ENCODE data around the gene SAMD1. TPM values are rescaled to one million over a fixed set of nuclear protein-coding genes. Genes with fewer than 3 reads are reported as not detected.

Gene SAMD1
- total and polyA plus RNA-seq, 7 donors = 8.7 to 40.9 (median 15.6) TPM

DNA sequence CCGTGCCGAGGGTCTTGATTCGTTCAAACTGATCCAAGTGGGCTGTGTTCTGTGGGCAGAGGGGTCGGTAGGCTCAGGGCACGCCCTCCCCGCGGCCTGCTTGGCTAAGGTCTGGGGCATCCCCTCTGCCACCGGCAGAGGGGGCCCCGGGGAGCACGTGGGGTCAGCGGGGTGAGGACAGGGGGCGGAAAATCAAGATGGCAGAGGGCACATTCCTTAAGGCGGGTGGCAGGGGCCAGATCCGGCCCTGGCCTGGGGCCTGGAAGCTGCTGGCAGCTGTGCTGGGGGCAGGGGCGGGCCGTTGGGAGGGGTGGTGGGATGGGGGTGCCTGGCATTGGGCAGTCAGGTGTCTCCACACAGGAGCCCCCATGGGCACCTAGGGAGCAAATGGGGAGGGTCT is 16.3 kb upstream of the SAMD1 start:
- TF ChIP-seq, protein P1, sequence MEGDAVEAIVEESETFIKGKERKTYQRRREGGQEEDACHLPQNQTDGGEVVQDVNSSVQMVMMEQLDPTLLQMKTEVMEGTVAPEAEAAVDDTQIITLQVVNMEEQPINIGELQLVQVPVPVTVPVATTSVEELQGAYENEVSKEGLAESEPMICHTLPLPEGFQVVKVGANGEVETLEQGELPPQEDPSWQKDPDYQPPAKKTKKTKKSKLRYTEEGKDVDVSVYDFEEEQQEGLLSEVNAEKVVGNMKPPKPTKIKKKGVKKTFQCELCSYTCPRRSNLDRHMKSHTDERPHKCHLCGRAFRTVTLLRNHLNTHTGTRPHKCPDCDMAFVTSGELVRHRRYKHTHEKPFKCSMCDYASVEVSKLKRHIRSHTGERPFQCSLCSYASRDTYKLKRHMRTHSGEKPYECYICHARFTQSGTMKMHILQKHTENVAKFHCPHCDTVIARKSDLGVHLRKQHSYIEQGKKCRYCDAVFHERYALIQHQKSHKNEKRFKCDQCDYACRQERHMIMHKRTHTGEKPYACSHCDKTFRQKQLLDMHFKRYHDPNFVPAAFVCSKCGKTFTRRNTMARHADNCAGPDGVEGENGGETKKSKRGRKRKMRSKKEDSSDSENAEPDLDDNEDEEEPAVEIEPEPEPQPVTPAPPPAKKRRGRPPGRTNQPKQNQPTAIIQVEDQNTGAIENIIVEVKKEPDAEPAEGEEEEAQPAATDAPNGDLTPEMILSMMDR (IDR thresholded peaks at IDR 0.05) = no peak
- TF ChIP-seq POLR2A (IDR thresholded peaks at IDR 0.05) = no peak
- TF ChIP-seq EP300 (IDR thresholded peaks at IDR 0.05) = no peak
- no peak for TF ChIP-seq POLR2AphosphoS5 (IDR thresholded peaks at IDR 0.05)
- Histone ChIP-seq H3K9me3 (no peaks in the 10 kb centered on the region), H3K4me3 (no peak overlapping the region), H3K27me3 (no peaks in the 10 kb centered on the region), H3K27ac (peak overlapping the region; percentile 78 to 89 (median 78)), H3K4me1 (peaks cover 0 to 44% (median 26%) of the 10 kb centered on the region in 4 donors), H3K36me3 (peaks cover 17 to 49% (median 34%) of the 10 kb centered on the region in 4 donors)
- 92 to 94% methylated on average over 16 of the region's 16 CpGs for WGBS, 2 donors
- no peak for DNase-seq
- intact Hi-C loops (cut with DNase I) = no loop called here

DNA sequence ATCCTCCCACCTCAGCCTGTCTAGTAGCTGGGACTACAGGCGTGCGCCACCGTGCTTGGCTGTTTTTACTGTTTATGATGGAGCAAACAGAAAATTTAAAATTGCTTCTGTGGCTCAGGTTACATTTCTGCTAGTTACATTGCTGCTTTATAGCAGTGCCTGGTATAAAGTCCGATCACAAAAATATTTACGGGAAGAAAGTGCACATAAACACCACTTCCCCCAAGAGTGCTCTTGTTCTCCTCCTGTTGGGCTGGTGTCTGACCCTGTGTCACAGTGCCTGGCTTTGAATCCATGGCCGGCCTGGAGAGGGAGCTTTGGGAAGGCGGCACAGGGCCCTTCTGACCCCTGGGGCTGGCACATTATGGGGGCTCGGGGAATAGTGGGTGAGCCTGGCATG is 15.1 kb upstream of the SAMD1 start:
- Histone ChIP-seq H3K4me1 (peaks cover 0 to 34% (median 19%) of the 10 kb centered on the region in 4 donors), H3K27me3 (no peaks in the 10 kb centered on the region), H3K36me3 (peaks cover 23 to 60% (median 43%) of the 10 kb centered on the region in 4 donors), H3K9me3 (no peaks in the 10 kb centered on the region), H3K4me3 (no peak overlapping the region), H3K27ac (peak overlapping the region in 3 of 4 donors; percentile 22 to 89 (median 35))
- WGBS, 2 donors = 28 to 76% methylated on average over 8 of the region's 8 CpGs
- TF ChIP-seq EP300 (IDR thresholded peaks at IDR 0.05) (no peak), POLR2A (IDR thresholded peaks at IDR 0.05) (no peak), POLR2AphosphoS5 (IDR thresholded peaks at IDR 0.05) (no peak)
- TF ChIP-seq, protein P1 (IDR thresholded peaks at IDR 0.05) = no peak
- DNase-seq = no peak
- intact Hi-C loops (cut with DNase I) = no loop called here

DNA sequence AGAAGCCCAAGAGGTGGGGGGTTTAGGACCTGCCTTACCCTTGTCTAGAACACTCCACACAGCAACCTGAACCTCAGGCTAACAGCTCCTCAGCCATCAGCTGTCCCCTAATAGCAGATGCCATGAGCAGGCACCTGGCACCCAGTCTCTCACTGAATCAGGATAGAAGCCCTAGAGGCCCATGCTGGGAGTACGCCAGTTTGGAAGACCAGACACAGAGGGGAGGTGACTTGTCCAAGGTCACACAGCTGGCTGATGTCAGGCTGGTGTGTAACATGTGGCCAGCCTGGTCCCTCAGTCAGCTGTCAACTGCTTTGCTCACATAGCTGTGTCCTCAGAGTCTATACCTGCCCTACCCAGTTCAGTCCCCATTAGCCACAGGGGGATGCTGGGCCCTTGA is 12.8 kb upstream of the SAMD1 start:
- H3K4me1 ChIP-seq = peaks cover 0 to 15% (median 14%) of the 10 kb centered on the region in 4 donors
- H3K27me3 ChIP-seq = no peaks in the 10 kb centered on the region
- no peaks in the 10 kb centered on the region for H3K9me3 ChIP-seq
- intact Hi-C loops (cut with DNase I) = no loop called here
- DNase-seq = no peak
- H3K27ac ChIP-seq = no peak overlapping the region
- TF ChIP-seq POLR2A (IDR thresholded peaks at IDR 0.05) = no peak
- no peak for TF ChIP-seq EP300 (IDR thresholded peaks at IDR 0.05)
- TF ChIP-seq POLR2AphosphoS5 (IDR thresholded peaks at IDR 0.05) = no peak
- TF ChIP-seq, protein P1 (IDR thresholded peaks at IDR 0.05) = no peak
- peaks cover 24 to 83% (median 48%) of the 10 kb centered on the region in 4 donors for H3K36me3 ChIP-seq
- 89 to 96% methylated on average over 1 of the region's 1 CpG for WGBS, 2 donors
- no peak overlapping the region for H3K4me3 ChIP-seq

DNA sequence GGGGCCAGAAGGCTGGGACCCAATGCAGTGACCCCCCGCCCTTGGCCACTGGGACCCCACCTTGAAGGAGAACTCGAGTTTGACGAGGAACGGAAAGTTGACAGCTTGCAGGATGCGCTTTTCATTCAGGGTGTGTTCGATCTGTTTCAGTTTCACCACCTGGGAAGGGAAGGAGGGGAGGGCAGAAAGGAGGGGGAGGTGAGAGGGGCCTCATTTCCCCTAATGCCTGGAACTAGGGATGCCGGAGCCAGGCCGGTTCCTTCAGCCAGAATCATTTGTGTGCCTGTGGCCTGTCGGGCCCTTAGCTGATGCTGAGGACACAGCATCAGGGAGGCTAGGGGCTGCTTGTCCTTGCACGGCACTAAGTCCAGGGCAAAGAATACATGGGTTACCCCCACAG is 12.2 kb upstream of the SAMD1 start:
- H3K4me3 ChIP-seq = no peak overlapping the region
- peaks cover 24 to 89% (median 50%) of the 10 kb centered on the region in 4 donors for H3K36me3 ChIP-seq
- WGBS, 2 donors = 88 to 91% methylated on average over 10 of the region's 10 CpGs
- H3K27ac ChIP-seq = no peak overlapping the region
- intact Hi-C loops (cut with DNase I) = no loop called here
- H3K9me3 ChIP-seq = no peaks in the 10 kb centered on the region
- no peaks in the 10 kb centered on the region for H3K27me3 ChIP-seq
- H3K4me1 ChIP-seq = peaks cover 0 to 10% (median 9%) of the 10 kb centered on the region in 4 donors
- no peak for DNase-seq
- TF ChIP-seq, protein P1 (IDR thresholded peaks at IDR 0.05) = no peak
- no peak for TF ChIP-seq EP300 (IDR thresholded peaks at IDR 0.05)
- TF ChIP-seq POLR2A (IDR thresholded peaks at IDR 0.05) = no peak
- no peak for TF ChIP-seq POLR2AphosphoS5 (IDR thresholded peaks at IDR 0.05)

Measured in sigmoid colon (tissue), 7 donors.